H1 (cell line): ENCODE measurements around the gene NDC80. TPM values are rescaled to one million over a fixed set of nuclear protein-coding genes. Genes with fewer than 3 reads are reported as not detected.

ENCODE experiments used
- CTCF ChIA-PET: fragments of 300-600 bp; sonication (Branson Sonifier 250); formaldehyde crosslinking; loops from one replicate; lab custom pipeline; 2021; ENCODE audit not compliant: partially characterized antibody; lab: Charles Lee
- POLR2A ChIA-PET: fragments of 300-600 bp; sonication (Branson Sonifier 250); formaldehyde crosslinking; loops from one replicate; lab custom pipeline; 2021; ENCODE audit warnings: inconsistent platforms; ENCODE audit not compliant: partially characterized antibody; lab: Charles Lee
- DNase-seq, 2 experiments: peaks; one replicate each; pipeline versions ENCODE4 v3.0.0 to v3.0.0-alpha.2; 2010 to 2022; ENCODE audit warnings: low spot score in 2 of 2, low read depth in 1 of 2, mixed read lengths in 1 of 2
- FAIRE-seq: peaks from 2 replicates; lab custom pipeline; 2011; peaks lifted over from hg19 to GRCh38; lab: Jason Lieb, UNC
- H2AFZ ChIP-seq: 2 replicates; pipeline ENCODE4 v1.8.1; 2012; ENCODE audit warnings: low read length, inconsistent platforms
- H2AK5ac ChIP-seq: 2 replicates; pipeline ENCODE4 v1.6.1; 2013; ENCODE audit warnings: low read depth, low read length
- H2BK120ac ChIP-seq: replicated peaks from 2 replicates; pipeline ENCODE3; 2013; ENCODE audit warnings: low read depth, low read length, inconsistent platforms
- H2BK12ac ChIP-seq: 2 replicates; pipeline ENCODE4 v1.6.1; 2013; ENCODE audit warnings: low read depth, low read length
- H2BK15ac ChIP-seq: 2 replicates; pipeline ENCODE4 v1.6.1; 2013; ENCODE audit warnings: low read length
- H2BK20ac ChIP-seq: 2 replicates; pipeline ENCODE4 v1.6.1; 2013; ENCODE audit warnings: low read length
- H2BK5ac ChIP-seq: 2 replicates; pipeline ENCODE4 v1.6.1; 2013; ENCODE audit warnings: low read depth, low read length
- H3K14ac ChIP-seq: 2 replicates; pipeline ENCODE4 v1.6.1; 2013; ENCODE audit warnings: inconsistent platforms; ENCODE audit not compliant: insufficient read length
- H3K18ac ChIP-seq: 2 replicates; pipeline ENCODE4 v1.6.1; 2013; ENCODE audit warnings: low read length; ENCODE audit errors: extremely low read depth
- H3K23ac ChIP-seq: 2 replicates; pipeline ENCODE4 v1.6.1; 2013; ENCODE audit warnings: inconsistent platforms; ENCODE audit not compliant: insufficient read length
- H3K23me2 ChIP-seq: 2 replicates; pipeline ENCODE4 v1.6.1; 2013; ENCODE audit warnings: low read depth, low read length
- H3K27ac ChIP-seq: 2 replicates; pipeline ENCODE4 v1.6.1; 2011; ENCODE audit warnings: low read depth, low read length, inconsistent platforms
- H3K27me3 ChIP-seq, 4 experiments: replicated peaks in 1 of 4; 1 replicate in 1 of 4; 2 replicates in 3 of 4; pipeline versions ENCODE4 v1.6.1 to v1.8.1; 2011 to 2013; ENCODE audit warnings: low read length in 3 of 4, mild to moderate bottlenecking in 3 of 4, inconsistent platforms in 2 of 4, mixed read lengths in 2 of 4, moderate library complexity in 1 of 4; ENCODE audit not compliant: control insufficient read depth in 3 of 4, insufficient read depth in 3 of 4; ENCODE audit errors: extremely low read depth in 1 of 4
- H3K36me3 ChIP-seq, 4 experiments: 2 replicates each; pipeline versions ENCODE4 v1.6.1 to v1.8.1; 2011 to 2013; ENCODE audit warnings: mild to moderate bottlenecking in 4 of 4, low read length in 3 of 4, moderate library complexity in 2 of 4, control low read depth in 1 of 4, inconsistent platforms in 1 of 4; ENCODE audit not compliant: insufficient read depth in 4 of 4, control insufficient read depth in 2 of 4
- H3K4ac ChIP-seq: replicated peaks from 2 replicates; pipeline ENCODE3; 2013; ENCODE audit warnings: low read length, low read depth, mixed read lengths, inconsistent platforms; ENCODE audit not compliant: insufficient read length
- H3K4me1 ChIP-seq, 4 experiments: replicated peaks in 1 of 4; 1 replicate in 1 of 4; 2 replicates in 3 of 4; pipeline versions ENCODE4 v1.6.1 to v1.8.1; 2011 to 2013; ENCODE audit warnings: low read length in 3 of 4, inconsistent platforms in 2 of 4, mixed read lengths in 1 of 4; ENCODE audit not compliant: insufficient read depth in 4 of 4, control insufficient read depth in 3 of 4
- H3K4me2 ChIP-seq, 2 experiments: 2 replicates each; pipeline versions ENCODE4 v1.6.1 to v1.8.1; 2011 to 2013; ENCODE audit warnings: low read depth in 2 of 2, low read length in 2 of 2, control low read depth in 1 of 2, inconsistent platforms in 1 of 2, mild to moderate bottlenecking in 1 of 2; ENCODE audit not compliant: insufficient read depth in 1 of 2
- H3K4me3 ChIP-seq, 4 experiments: fragments of 200-600, 300-600 bp in 1 of 4; sonication (generic), shearing (Covaris generic), sonication (Bioruptor Twin) in 1 of 4; 2 replicates each; pipeline versions ENCODE4 v1.5.1 to v1.8.1; 2011 to 2016; ENCODE audit warnings: low read length in 4 of 4, low read depth in 3 of 4, control low read depth in 2 of 4, inconsistent platforms in 2 of 4, mild to moderate bottlenecking in 2 of 4, mixed read lengths in 1 of 4, moderate library complexity in 1 of 4; ENCODE audit not compliant: insufficient read depth in 2 of 4; ENCODE audit errors: extremely low read depth in 1 of 4
- H3K56ac ChIP-seq: replicated peaks from 2 replicates; pipeline ENCODE3; 2013; ENCODE audit warnings: low read depth, mild to moderate bottlenecking, mixed read lengths, low read length, inconsistent platforms; ENCODE audit not compliant: insufficient read length
- H3K79me1 ChIP-seq: 2 replicates; pipeline ENCODE4 v1.6.1; 2013; ENCODE audit warnings: low read depth, low read length, control low read depth
- H3K79me2 ChIP-seq, 2 experiments: 2 replicates each; pipeline versions ENCODE4 v1.6.1 to v1.8.1; 2012 to 2013; ENCODE audit warnings: low read length in 2 of 2, mild to moderate bottlenecking in 2 of 2, inconsistent platforms in 1 of 2; ENCODE audit not compliant: insufficient read depth in 2 of 2, control insufficient read depth in 1 of 2
- H3K9ac ChIP-seq, 4 experiments: replicated peaks in 1 of 4; 1 replicate in 1 of 4; 2 replicates in 3 of 4; pipeline versions ENCODE4 v1.6.1 to v1.8.1; 2011 to 2013; ENCODE audit warnings: low read depth in 3 of 4, low read length in 3 of 4, control low read depth in 2 of 4, mild to moderate bottlenecking in 2 of 4, moderate library complexity in 2 of 4, inconsistent platforms in 1 of 4; ENCODE audit errors: extremely low read depth in 1 of 4
- H3K9me3 ChIP-seq, 2 experiments: 2 replicates each; pipeline versions ENCODE4 v1.6.1 to v1.8.1; 2012 to 2013; ENCODE audit warnings: mild to moderate bottlenecking in 2 of 2, moderate library complexity in 2 of 2, control low read depth in 1 of 2, inconsistent platforms in 1 of 2, low read depth in 1 of 2, low read length in 1 of 2, mixed read lengths in 1 of 2; ENCODE audit not compliant: insufficient read depth in 2 of 2
- H4K20me1 ChIP-seq, 2 experiments: replicated peaks in 1 of 2; 2 replicates each; pipeline versions ENCODE3 to v1.8.1; 2011 to 2013; ENCODE audit warnings: inconsistent platforms in 2 of 2, low read length in 2 of 2, mild to moderate bottlenecking in 1 of 2; ENCODE audit not compliant: insufficient read depth in 2 of 2, control insufficient read depth in 1 of 2
- H4K5ac ChIP-seq: 2 replicates; pipeline ENCODE4 v1.6.1; 2013; ENCODE audit warnings: low read length, low read depth, mixed read lengths, inconsistent platforms; ENCODE audit not compliant: insufficient read length
- H4K8ac ChIP-seq: 2 replicates; pipeline ENCODE4 v1.8.0; 2013; ENCODE audit warnings: mild to moderate bottlenecking, moderate library complexity, low read length, inconsistent platforms; ENCODE audit not compliant: insufficient read depth; ENCODE audit errors: extremely low read depth
- H4K91ac ChIP-seq: replicated peaks from 2 replicates; pipeline ENCODE3; 2013; ENCODE audit warnings: low read length, mixed read lengths, inconsistent platforms; ENCODE audit not compliant: insufficient read length
- BCL11A ChIP-seq, 2 experiments: IDR thresholded peaks; one replicate each; pipeline ENCODE4 v1.6.1; 2011; ENCODE audit warnings: low read depth in 2 of 2, low read length in 2 of 2, mild to moderate bottlenecking in 2 of 2
- BRCA1 ChIP-seq: IDR thresholded peaks from 2 replicates; pipeline ENCODE4 v1.6.1; 2012; ENCODE audit warnings: low read depth, low read length, improper control_type of control experiment
- CHD1 ChIP-seq: IDR thresholded peaks from 2 replicates; pipeline ENCODE4 v1.6.1; 2012; ENCODE audit warnings: low read depth, low read length, improper control_type of control experiment
- EP300 ChIP-seq, 2 experiments: IDR thresholded peaks; 1 replicate in 1 of 2; 2 replicates in 1 of 2; pipeline ENCODE4 v1.6.1; 2011 to 2012; ENCODE audit warnings: low read depth in 2 of 2, low read length in 2 of 2, mild to moderate bottlenecking in 2 of 2, borderline replicate concordance in 1 of 2, inconsistent platforms in 1 of 2, moderate library complexity in 1 of 2
- EZH2 ChIP-seq: fragments of 200-600 bp; sonication (generic); IDR thresholded peaks from 2 replicates; pipeline ENCODE4 v1.7.1; 2012; ENCODE audit warnings: low read depth, mild to moderate bottlenecking, moderate library complexity, low read length, inconsistent platforms; ENCODE audit not compliant: severe bottlenecking
- FOSL1 ChIP-seq: IDR thresholded peaks from 2 replicates; pipeline ENCODE4 v1.6.1; 2011; ENCODE audit warnings: mild to moderate bottlenecking, low read depth, low read length, moderate library complexity; ENCODE audit not compliant: insufficient read depth
- HDAC6 ChIP-seq: IDR thresholded peaks from one replicate; pipeline ENCODE4 v1.7.1; 2012; ENCODE audit warnings: low read depth, mild to moderate bottlenecking, inconsistent platforms, low read length, moderate library complexity
- JUND ChIP-seq: IDR thresholded peaks from 2 replicates; pipeline ENCODE4 v1.6.1; 2011; ENCODE audit warnings: mild to moderate bottlenecking, improper control_type of control experiment, low read length
- POLR2AphosphoS5 ChIP-seq: IDR thresholded peaks from 2 replicates; pipeline ENCODE4 v1.6.1; 2011; ENCODE audit warnings: low read depth, low read length
- SIRT6 ChIP-seq: IDR thresholded peaks from one replicate; pipeline ENCODE4 v1.7.1; 2012; ENCODE audit warnings: low read length, inconsistent platforms
- SRF ChIP-seq: IDR thresholded peaks from 2 replicates; pipeline ENCODE4 v1.6.1; 2011; ENCODE audit warnings: mild to moderate bottlenecking, low read depth, low read length, moderate library complexity
- TEAD4 ChIP-seq: IDR thresholded peaks from 2 replicates; pipeline ENCODE4 v1.6.1; 2012; ENCODE audit warnings: low read depth, low read length, inconsistent platforms, mixed read lengths
- WGBS, 2 experiments: shearing (Covaris generic) in 1 of 2; methylation state at CpG; one replicate each; pipeline versions ENCODE4 v1.1.6 to v1.1.7; 2013 to 2015; ENCODE audit warnings: low lambda C conversion rate in 2 of 2, mixed read lengths in 2 of 2, inconsistent platforms in 1 of 2, low coverage in 1 of 2, missing lambda C conversion rate in 1 of 2; ENCODE audit not compliant: insufficient replicate concordance in 2 of 2, insufficient coverage in 1 of 2, insufficient read length in 1 of 2; ENCODE audit errors: extremely low coverage in 1 of 2, missing lambda C conversion rate in 1 of 2; 5-methylcytosine and 5-hydroxymethylcytosine counted together
- polyA plus RNA-seq, 7 experiments: library from polyadenylated mRNA; depleted of rRNA in 3 of 7; stranded (reverse) in 5 of 7; unstranded in 2 of 7; fragments of >200 nt in 5 of 7; fragments of 200-250 nt in 2 of 7; gene quantifications; 1 replicate in 5 of 7; 2 replicates in 1 of 7; 4 replicates in 1 of 7; pipeline versions ENCODE4 v1.2.1 to v1.2.3, GENCODE V29; 2011 to 2013; ENCODE audit warnings: missing spikeins in 2 of 7, mixed read lengths in 2 of 7
- total RNA-seq: library from RNA; stranded (reverse); fragmentation: NEBNext Ultra II Directional; extraction: Animal tissue kit (Norgen Biotek cat#: 25700); gene quantifications from 2 replicates; pipeline ENCODE4 v1.2.1, GENCODE V29; 2021
- TF ChIP-seq, protein P1 (sequence below): IDR thresholded peaks from 2 replicates; pipeline ENCODE4 v1.6.1; 2011; ENCODE audit warnings: low read depth, mild to moderate bottlenecking, low read length; ENCODE audit not compliant: insufficient read depth

The NDC80 gene
- total and polyA plus RNA-seq, 2 of the 8 experiments (the other 6 are each of a cell fraction or from before 2014, with no cell fraction given) = 11.0 to 45.0 TPM

DNA sequence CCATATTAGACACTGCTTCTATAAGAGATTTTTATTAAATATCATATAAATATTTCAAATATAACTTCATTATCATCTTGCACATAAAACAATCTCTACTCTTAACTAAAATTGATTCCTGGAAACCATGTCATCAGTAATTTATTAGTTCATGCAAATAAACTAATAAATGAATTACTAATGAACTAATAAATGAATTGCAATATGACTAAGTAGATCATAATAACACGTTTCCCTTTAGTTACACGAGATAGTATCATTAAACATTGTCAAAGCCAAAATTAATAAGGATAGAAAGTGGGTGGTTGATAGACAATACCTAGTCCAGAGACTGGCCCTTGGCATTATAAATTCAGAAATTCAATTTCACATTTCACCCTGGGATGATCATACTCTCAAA, 26.2 kb upstream of the NDC80 start:
- no peaks in the 10 kb centered on the region for H3K27me3 ChIP-seq
- no peak overlapping the region for H3K14ac ChIP-seq
- H2AK5ac ChIP-seq = no peak overlapping the region
- TF ChIP-seq BRCA1 = no peak
- TF ChIP-seq EP300 (IDR thresholded peaks at IDR 0.05; ENCODE audit: borderline replicate concordance in 1 of 2, low read depth in 2 of 2, low read length in 2 of 2) = no peak
- TF ChIP-seq HDAC6 = no peak
- no peak for TF ChIP-seq TEAD4
- TF ChIP-seq SRF = no peak
- TF ChIP-seq, protein P1, sequence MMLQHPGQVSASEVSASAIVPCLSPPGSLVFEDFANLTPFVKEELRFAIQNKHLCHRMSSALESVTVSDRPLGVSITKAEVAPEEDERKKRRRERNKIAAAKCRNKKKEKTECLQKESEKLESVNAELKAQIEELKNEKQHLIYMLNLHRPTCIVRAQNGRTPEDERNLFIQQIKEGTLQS = no peak
- no peak for TF ChIP-seq POLR2AphosphoS5
- TF ChIP-seq JUND = no peak
- TF ChIP-seq CHD1 = no peak
- no peak for TF ChIP-seq FOSL1
- TF ChIP-seq SIRT6 = no peak
- no peak for TF ChIP-seq EZH2
- TF ChIP-seq BCL11A (IDR thresholded peaks at IDR 0.05; ENCODE audit: low read depth in 2 of 2, low read length in 2 of 2) = no peak
- H3K4me1 ChIP-seq = no peaks in the 10 kb centered on the region
- H3K18ac ChIP-seq = no peak overlapping the region
- H3K56ac ChIP-seq = no peak overlapping the region
- H3K4me3 ChIP-seq = no peak overlapping the region
- ChIA-PET CTCF (interaction anchor here (2.4 kb wide), 1 partner anchor 208 kb away, joined by 13 read pairs; no protein-coding TSS in a partner anchor), POLR2A (no interaction called here)
- H3K36me3 ChIP-seq = peaks cover 0 to 4% (median 0%) of the 10 kb centered on the region in 4 experiments; a peak in 3 of 8 replicates
- DNase-seq = no peak
- no peak overlapping the region for H2AFZ ChIP-seq
- H4K5ac ChIP-seq = no peak overlapping the region
- no peak overlapping the region for H3K4me2 ChIP-seq
- no peak overlapping the region for H2BK15ac ChIP-seq
- H3K9ac ChIP-seq = no peak overlapping the region
- no peak overlapping the region for H2BK12ac ChIP-seq
- no peak overlapping the region for H2BK20ac ChIP-seq
- no peaks in the 10 kb centered on the region for H3K9me3 ChIP-seq
- no peaks in the 10 kb centered on the region for H3K23me2 ChIP-seq
- no peak overlapping the region for H2BK120ac ChIP-seq
- no peaks in the 10 kb centered on the region for H4K20me1 ChIP-seq
- no peak overlapping the region for H3K27ac ChIP-seq
- H3K79me1 ChIP-seq = no peaks in the 10 kb centered on the region
- FAIRE-seq = no peak
- no peak overlapping the region for H4K91ac ChIP-seq
- no peak overlapping the region for H4K8ac ChIP-seq
- H3K23ac ChIP-seq = no peak overlapping the region
- no peak overlapping the region for H2BK5ac ChIP-seq
- WGBS, 2 experiments = 78% methylated on average over 2 of the region's 2 CpGs; no CpG with 5 or more reads in 1 of the 2 experiments
- no peaks in the 10 kb centered on the region for H3K79me2 ChIP-seq
- H3K4ac ChIP-seq = no peak overlapping the region
